NK-92 treated with Interleukin-12 subunit alpha and Interleukin-12 subunit beta, amount 100 ng/mL, for 24 hours (cell line): ENCODE measurements around the gene IL17RC.
"Not testable (repeated sequence)": the region's sequence is repeated elsewhere in the genome, so short reads cannot be mapped to it uniquely, and the experiment has no call there.

Experiments
- DNase-seq: peaks from one replicate; lab custom pipeline; 2025; lab: John Stamatoyannopoulos, UW

IL17RC gene, protein sequence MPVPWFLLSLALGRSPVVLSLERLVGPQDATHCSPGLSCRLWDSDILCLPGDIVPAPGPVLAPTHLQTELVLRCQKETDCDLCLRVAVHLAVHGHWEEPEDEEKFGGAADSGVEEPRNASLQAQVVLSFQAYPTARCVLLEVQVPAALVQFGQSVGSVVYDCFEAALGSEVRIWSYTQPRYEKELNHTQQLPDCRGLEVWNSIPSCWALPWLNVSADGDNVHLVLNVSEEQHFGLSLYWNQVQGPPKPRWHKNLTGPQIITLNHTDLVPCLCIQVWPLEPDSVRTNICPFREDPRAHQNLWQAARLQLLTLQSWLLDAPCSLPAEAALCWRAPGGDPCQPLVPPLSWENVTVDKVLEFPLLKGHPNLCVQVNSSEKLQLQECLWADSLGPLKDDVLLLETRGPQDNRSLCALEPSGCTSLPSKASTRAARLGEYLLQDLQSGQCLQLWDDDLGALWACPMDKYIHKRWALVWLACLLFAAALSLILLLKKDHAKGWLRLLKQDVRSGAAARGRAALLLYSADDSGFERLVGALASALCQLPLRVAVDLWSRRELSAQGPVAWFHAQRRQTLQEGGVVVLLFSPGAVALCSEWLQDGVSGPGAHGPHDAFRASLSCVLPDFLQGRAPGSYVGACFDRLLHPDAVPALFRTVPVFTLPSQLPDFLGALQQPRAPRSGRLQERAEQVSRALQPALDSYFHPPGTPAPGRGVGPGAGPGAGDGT

GRCh38 chr3:9916734-9917680, at the start of gene IL17RC:
Gene IL17RC, plus strand, starts transcription at chr3:9917098. Its CDS starts 218 bp downstream, at chr3:9917316.
- DNase-seq, result no peak

DNA sequence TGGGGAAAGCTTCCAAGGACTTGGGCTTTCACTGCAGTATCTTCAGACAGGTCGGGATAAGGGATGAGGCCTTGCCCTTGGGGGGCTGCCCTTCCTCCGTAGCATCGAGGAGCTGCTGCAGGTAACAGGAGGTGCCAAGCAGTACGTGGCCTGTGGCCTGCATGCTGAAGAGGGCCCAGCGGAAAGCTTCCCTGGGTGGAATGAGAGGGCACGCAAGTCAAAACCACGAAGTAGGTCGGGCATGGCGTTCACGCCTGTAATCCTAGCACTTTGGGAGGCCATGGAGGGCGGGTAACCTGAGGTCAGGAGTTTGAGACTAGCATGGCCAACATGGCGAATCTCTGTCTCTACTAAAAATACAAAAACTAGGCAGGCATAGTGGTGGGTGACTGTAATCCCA, 49.8 kb upstream of the IL17RC start:
- DNase-seq, result no peak

- no peak for DNase-seq
Observed at GRCh38 chr3:9869955-9870354, 46.9 kb upstream of the IL17RC start.

DNA sequence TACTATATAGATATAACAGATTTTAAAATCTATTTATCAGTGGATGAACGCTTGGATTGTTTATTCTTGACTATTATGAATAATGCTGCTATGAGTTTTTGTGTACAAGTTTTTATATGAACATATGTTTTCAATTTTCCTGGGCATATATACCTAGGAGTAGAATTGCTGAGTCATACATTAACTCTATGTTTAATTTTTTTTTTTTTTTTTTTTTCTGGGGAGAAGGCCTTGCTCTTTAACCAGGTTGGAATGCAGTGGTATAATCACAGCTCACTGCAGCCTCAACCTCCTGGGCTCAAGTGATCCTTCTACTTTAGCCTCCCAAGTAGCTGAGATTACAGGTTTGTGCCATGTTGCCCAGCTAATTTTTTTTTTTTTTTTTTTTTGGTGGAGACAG, 45.9 kb upstream of the IL17RC start:
- DNase-seq, result no peak

DNA sequence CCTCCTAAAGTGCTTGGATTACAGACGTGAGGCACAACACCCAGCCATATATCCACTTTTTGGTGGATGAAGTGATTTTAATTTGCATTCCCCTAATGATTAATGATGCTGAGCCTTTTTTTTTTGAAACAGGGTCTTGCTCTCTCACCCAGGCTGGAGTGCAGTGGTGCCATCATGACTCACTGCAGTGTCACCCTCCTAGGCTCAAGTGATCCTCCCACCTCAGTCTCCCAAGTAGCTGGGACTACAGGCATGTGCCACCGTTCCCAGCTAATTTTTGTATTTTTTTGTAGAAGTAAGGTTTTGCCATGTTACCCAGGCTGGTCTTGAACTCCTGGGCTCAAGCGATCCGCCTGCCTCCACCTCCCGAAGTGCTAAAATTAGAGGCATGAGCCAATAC, 44.8 kb upstream of the IL17RC start:
- DNase-seq, result not testable (repeated sequence)

GRCh38 chr3:9875448-9875847, 41.5 kb upstream of the IL17RC start:
- DNase-seq, result no peak

- DNase-seq, result not testable (repeated sequence)
Observed at GRCh38 chr3:9876255-9876654, 40.6 kb upstream of the IL17RC start.

DNA sequence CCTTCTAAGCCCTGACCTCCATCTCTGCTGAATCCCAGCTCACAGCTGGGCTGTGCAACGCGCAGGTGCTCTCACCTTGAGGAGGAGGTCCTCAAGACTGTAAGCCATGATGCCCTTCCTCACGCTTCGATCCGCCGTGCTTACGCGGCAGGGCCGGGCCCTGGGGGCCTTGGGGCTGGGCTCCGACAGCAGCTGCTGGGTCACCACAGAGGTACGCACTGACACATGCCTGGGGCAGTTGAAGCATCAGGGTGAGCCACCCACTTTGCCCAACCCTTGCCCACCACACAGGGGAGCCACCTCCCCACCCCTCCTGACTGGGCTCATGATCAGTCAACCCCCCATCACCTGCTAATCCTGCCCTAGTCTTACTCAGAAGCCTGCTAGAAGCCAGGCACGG, 39.9 kb upstream of the IL17RC start:
- DNase-seq, result no peak

GRCh38 chr3:9878700-9879099, 38.2 kb upstream of the IL17RC start:
- DNase-seq, result no peak

DNA sequence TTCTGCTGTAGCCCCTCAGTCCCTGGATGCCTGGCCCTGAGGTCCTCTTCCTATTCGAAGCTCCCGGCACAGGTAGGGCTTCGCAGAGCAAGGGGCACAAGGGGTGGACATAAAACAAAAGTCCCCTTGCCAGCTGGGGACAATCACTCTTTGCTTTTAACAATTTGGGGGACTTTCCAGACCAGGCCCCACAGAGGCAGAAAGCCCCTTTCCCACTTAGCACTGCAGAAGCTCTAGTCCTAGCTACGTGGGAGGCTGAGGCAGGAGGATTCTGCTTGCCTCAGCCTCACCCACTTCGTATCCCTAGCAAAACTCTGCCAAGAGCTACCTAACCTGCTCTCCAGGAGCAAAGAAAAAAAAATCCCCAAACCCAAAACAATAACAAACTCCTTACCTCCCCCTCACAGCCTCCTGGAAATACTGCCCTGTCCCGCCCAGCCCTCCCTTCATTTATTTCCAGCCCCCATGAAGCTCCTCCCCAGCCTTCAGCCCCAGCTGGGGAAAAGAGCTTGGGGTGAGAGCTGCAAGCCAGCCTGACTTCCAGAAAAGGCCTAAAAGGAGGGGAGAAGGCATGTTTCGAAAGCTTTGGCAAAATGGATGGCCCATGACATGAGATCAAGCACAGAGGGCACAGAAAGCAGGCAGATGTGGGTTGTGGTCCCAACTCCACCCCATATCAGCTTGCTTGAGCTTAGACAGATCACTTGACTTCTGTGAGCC, 36.9 kb upstream of the IL17RC start, which contains the start of gene CIDEC:
Gene CIDEC, minus strand, starts transcription at position 424 of the 720 bp plus-strand sequence. CDS start 1,767 bp downstream, outside the sequence.
- DNase-seq, result no peak

GRCh38 chr3:9881441-9881840, 35.5 kb upstream of the IL17RC start:
- no peak for DNase-seq

DNA sequence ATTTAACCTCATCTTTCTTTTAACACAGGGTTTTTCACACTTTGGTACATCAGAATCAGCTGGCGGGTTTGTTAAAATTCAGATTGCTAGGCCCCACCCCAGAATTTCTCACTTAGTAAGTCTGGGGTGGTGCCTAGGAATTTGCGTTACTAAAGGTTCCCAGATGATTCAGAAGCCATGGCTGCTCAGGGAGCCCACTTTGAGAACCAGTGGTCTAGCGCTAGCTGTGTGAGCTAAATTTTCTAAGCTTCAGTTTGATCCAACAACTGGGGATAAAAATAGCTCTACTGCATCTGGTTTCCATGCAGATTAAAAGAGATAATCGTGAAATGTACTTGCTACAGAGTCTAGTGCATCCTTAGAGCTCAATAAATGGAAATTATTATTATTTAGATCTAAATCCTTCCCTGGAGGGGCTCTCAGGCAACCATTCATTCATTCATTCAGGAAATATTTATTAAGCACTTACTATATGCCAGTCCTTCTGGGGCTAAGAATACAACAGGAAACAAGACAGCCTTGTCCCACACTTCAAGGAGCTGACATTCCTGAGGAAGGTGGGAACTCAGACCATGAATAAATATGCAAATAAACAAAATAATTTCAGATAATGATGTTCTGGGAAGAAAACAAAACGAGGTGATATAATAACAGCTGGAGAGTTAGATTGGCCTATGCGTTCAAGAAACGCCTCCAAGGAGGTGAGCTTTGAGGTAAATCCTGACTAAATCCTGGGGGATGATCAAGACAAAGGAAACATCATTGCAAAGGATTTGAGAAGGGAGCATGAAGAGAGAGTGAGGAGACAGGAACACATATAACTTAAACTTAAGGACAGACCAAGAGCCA, 33.0 kb upstream of the IL17RC start:
- DNase-seq, result no peak

DNA sequence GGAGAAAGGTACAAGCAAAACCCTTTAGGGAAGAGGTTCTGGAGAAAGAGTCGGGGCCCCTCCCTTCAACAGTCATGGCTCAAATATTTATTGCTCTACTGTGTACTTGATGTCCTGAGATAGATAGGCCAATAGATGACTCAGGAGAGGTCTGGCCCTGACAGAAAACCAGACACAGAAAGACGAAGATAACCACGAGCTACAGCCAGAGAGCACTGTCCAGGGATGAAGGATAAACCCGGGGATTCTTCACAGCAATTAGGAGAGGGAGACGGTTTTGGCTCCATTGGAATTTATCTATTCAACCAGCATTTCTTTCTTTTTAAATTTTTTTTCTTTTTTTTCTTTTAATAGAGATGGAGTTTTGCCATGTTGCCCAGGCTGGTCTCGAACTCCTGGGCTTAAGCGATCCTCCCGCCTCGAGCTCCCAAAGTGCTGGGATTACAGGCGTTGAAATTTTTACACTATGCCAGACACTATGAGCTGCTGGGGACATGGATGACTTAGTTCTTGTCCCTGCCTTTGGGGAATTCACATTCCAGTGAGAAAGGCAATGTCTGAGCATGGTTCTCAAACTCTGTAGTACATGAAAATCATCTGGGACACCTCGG, 32.2 kb upstream of the IL17RC start:
- no peak for DNase-seq

GRCh38 chr3:9886328-9886727, 30.6 kb upstream of the IL17RC start:
- no peak for DNase-seq

GRCh38 chr3:9887480-9887879, 29.4 kb upstream of the IL17RC start:
- DNase-seq, result no peak

GRCh38 chr3:9888540-9888939, 28.4 kb upstream of the IL17RC start:
- DNase-seq, result no peak

- DNase-seq, result no peak
Observed at GRCh38 chr3:9889405-9889804, 27.5 kb upstream of the IL17RC start.

DNA sequence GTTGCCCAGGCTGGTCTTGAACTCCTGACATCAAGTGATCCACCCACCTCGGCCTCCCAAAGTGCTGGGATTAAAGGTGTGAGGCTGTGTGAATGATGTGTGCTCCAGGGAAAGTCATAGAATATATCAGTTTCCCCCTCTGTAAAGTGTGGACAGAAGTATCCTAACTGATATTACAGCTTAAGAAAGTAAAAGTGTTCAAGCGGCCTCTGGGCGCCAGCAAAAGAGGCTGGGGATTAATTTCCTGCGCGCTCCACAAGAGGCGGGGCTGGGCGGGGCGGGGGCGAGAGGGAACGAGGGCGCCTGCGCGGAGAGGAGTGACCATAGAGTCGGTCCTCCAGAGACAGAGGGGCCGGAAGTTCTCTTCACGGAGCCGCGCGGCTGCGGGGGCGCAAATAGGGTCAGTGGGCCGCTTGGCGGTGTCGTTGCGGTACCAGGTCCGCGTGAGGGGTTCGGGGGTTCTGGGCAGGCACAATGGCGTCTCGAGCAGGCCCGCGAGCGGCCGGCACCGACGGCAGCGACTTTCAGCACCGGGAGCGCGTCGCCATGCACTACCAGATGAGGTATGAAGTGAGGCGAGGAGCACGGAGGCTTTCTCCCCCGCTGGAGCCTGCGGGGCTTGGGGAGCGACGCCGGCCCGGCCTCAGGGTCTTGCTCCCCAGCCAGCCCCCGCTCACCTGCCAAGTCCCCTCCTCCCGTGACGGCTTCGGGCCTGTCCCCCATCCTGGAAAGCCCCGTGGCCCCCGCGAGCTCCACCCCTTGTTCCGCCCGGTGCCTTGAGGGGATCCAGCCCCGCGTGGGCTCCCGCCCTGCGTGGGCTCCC, 26.4 kb upstream of the IL17RC start, which contains the start of gene JAGN1:
Gene JAGN1, plus strand, starts transcription at position 362 of the 823 bp plus-strand sequence. Its CDS starts 113 bp downstream, at position 475.
- peak; percentile 83 for DNase-seq

GRCh38 chr3:9891072-9891622, 25.8 kb upstream of the IL17RC start:
- DNase-seq, result no peak
